K562 treated with DMSO at 1 percent for 12 hours (cell line): Measurements from ENCODE around the gene HSFX1. TPM values are rescaled to one million over a fixed set of nuclear protein-coding genes. Genes with fewer than 3 reads are reported as not detected.

Source experiments
- total RNA-seq: library from RNA; unstranded; fragments of 300-600 nt; gene quantifications from 2 replicates; pipeline ENCODE4 v1.2.3, GENCODE V29; 2022; ENCODE audit not compliant: insufficient read depth

The HSFX1 gene
- total RNA-seq = not detected in 2 replicates

GRCh38 chrX:149773768-149774167 lies at the start of gene HSFX1:
TSS of gene HSFX1 (plus strand) at chrX:149774068. CDS start at chrX:149774682, 614 bp downstream.

GRCh38 chrX:149781727-149782126 lies 7.9 kb downstream of the HSFX1 start, which contains the start of gene MAGEA9:
TSS of gene MAGEA9 (plus strand) at chrX:149781930. CDS start at chrX:149786211, 4,281 bp downstream.

Other genes starting within 250 kb of the HSFX1 start
- 24.3 and 26.9 TPM in 2 replicates for gene EOLA1, start 233.1 kb upstream of the HSFX1 start, total RNA-seq
- not detected in 2 replicates for gene HSFX3, start 224.1 kb upstream of the HSFX1 start, total RNA-seq
- 22.0 and 26.0 TPM in 2 replicates for gene MAGEA9B, start 186.6 kb upstream of the HSFX1 start, total RNA-seq
- 0.72 TPM in 1 of 2 replicates, not detected in the other for gene HSFX2, start 178.8 kb upstream of the HSFX1 start, total RNA-seq
- gene TMEM185A, start 142.3 kb upstream of the HSFX1 start, total RNA-seq = 5.3 and 12.6 TPM in 2 replicates
- 0.36 TPM in 1 of 2 replicates, not detected in the other for gene MAGEA11, start 62.0 kb upstream of the HSFX1 start, total RNA-seq
- not detected in 2 replicates for gene MAGEA9, start 7.9 kb downstream of the HSFX1 start, total RNA-seq
- gene MAGEA8, start 107.1 kb downstream of the HSFX1 start, total RNA-seq = 2.9 and 4.4 TPM in 2 replicates
- not detected in 2 replicates for gene HSFX4, start 155.5 kb downstream of the HSFX1 start, total RNA-seq
- gene EOLA2, start 164.4 kb downstream of the HSFX1 start, total RNA-seq = 44.9 and 51.9 TPM in 2 replicates